GM19043 (cell line): Measurements from ENCODE around the gene AP1S3.
A peak's percentile ranks its signal among the peaks of the same experiment; 100 is the strongest.

ENCODE experiments used
- ATAC-seq: cut with Tn5 transposase; IDR thresholded peaks from one replicate; pipeline ENCODE4 v1.9.1; 2021; ENCODE audit warnings: low read depth; ENCODE audit not compliant: unreplicated experiment

Gene AP1S3

GRCh38 chr2:223764796-223765195, 72.6 kb downstream of the AP1S3 start:
- ATAC-seq: no peak

- no peak for ATAC-seq
These were observed 74.5 kb downstream of the AP1S3 start for GRCh38 chr2:223762853-223763252.

- peak; percentile 66 for ATAC-seq
These were observed 75.6 kb downstream of the AP1S3 start for GRCh38 chr2:223761746-223762145.

- ATAC-seq: peak; percentile 75
These were observed 76.4 kb downstream of the AP1S3 start for GRCh38 chr2:223760838-223761502.

GRCh38 chr2:223759569-223760430, 77.6 kb downstream of the AP1S3 start:
- no peak for ATAC-seq

- ATAC-seq: no peak
These were observed 79.1 kb downstream of the AP1S3 start for GRCh38 chr2:223758131-223758840.

- ATAC-seq: no peak
These were observed 83.4 kb downstream of the AP1S3 start for GRCh38 chr2:223753940-223754339.

- no peak for ATAC-seq
These were observed 86.4 kb downstream of the AP1S3 start for GRCh38 chr2:223751012-223751411.

- no peak for ATAC-seq
These were observed 89.9 kb downstream of the AP1S3 start for GRCh38 chr2:223747392-223748042.

GRCh38 chr2:223746611-223747010, 90.8 kb downstream of the AP1S3 start:
- no peak for ATAC-seq

- no peak for ATAC-seq
These were observed 92.8 kb downstream of the AP1S3 start for GRCh38 chr2:223744580-223744979.

GRCh38 chr2:223740679-223741078, 96.7 kb downstream of the AP1S3 start:
- ATAC-seq: no peak

GRCh38 chr2:223737207-223737606, 100.2 kb downstream of the AP1S3 start:
- no peak for ATAC-seq

GRCh38 chr2:223736488-223736887, 100.9 kb downstream of the AP1S3 start:
- ATAC-seq: no peak

GRCh38 chr2:223735659-223736244, 101.6 kb downstream of the AP1S3 start:
- ATAC-seq: no peak

GRCh38 chr2:223735035-223735640, 102.2 kb downstream of the AP1S3 start:
- no peak for ATAC-seq

GRCh38 chr2:223734346-223734745, 103.0 kb downstream of the AP1S3 start:
- no peak for ATAC-seq

- no peak for ATAC-seq
These were observed 105.0 kb downstream of the AP1S3 start for GRCh38 chr2:223732346-223732745.

- no peak for ATAC-seq
These were observed 105.9 kb downstream of the AP1S3 start for GRCh38 chr2:223731503-223731902.

- ATAC-seq: no peak
These were observed 107.6 kb downstream of the AP1S3 start for GRCh38 chr2:223729781-223730180.
